ENCODE measurements around the gene SLC10A7. TPM values are rescaled to one million over a fixed set of nuclear protein-coding genes. Genes with fewer than 3 reads are reported as not detected.
A peak's percentile ranks its signal among the peaks of the same experiment; 100 is the strongest.
"Not testable (repeated sequence)": the region's sequence is repeated elsewhere in the genome, so short reads cannot be mapped to it uniquely, and the experiment has no call there.

Gene SLC10A7
- total RNA-seq, 2 donors from 2014 or later, result 6.0 to 7.5 TPM

DNA sequence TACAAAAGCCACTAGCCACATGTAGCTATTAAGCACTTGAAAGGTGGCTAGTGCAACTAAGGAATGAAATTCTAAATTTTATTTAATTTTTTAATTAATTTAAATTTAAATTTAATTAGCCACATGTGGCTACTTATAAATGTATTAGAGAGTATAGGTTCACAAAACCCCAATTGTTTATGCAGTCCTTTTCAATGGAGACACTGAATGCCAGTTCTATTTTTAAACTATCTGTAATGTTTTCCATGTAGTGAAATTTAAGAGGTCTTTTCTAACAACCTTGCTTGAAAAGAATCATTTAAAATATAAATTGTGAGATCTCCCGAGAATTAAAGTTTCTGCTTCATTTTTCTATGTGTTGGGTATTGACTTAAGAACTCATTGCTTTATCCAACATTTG, 154.4 kb downstream of the SLC10A7 start:
- H3K4me1 Mint-ChIP-seq, result peaks cover 24% of the 10 kb centered on the region
- H3K27ac Mint-ChIP-seq, result no peak overlapping the region
- WGBS, 2 experiments (ENCODE audit: insufficient coverage in 1 of 2, insufficient read length in 1 of 2), result 90% methylated on average over 1 of the region's 1 CpG; no CpG with 5 or more reads in 1 of the 2 experiments

DNA sequence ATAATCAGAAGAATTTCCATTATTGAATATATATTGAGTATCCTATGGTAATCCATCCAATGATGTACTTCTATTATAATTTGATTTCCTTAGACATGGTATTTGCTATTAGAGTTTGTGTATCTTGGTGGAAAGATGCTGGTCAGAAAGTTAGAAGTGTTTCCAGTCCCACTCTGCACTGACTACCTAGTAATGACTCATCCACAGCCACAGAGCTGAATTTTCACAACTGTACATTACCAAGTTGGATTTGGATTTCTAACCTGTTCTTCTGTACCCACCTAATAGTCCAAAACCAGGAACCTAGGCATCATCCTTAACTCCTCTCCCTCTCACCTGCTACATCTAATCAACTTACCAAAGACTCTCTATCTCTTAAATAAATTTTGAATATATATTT, 162.0 kb downstream of the SLC10A7 start:
- H3K4me3 Mint-ChIP-seq, result no peak overlapping the region
- TF ChIP-seq, protein P1, sequence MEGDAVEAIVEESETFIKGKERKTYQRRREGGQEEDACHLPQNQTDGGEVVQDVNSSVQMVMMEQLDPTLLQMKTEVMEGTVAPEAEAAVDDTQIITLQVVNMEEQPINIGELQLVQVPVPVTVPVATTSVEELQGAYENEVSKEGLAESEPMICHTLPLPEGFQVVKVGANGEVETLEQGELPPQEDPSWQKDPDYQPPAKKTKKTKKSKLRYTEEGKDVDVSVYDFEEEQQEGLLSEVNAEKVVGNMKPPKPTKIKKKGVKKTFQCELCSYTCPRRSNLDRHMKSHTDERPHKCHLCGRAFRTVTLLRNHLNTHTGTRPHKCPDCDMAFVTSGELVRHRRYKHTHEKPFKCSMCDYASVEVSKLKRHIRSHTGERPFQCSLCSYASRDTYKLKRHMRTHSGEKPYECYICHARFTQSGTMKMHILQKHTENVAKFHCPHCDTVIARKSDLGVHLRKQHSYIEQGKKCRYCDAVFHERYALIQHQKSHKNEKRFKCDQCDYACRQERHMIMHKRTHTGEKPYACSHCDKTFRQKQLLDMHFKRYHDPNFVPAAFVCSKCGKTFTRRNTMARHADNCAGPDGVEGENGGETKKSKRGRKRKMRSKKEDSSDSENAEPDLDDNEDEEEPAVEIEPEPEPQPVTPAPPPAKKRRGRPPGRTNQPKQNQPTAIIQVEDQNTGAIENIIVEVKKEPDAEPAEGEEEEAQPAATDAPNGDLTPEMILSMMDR (conservative IDR thresholded peaks at IDR 0.05), result no peak

More for the DNA sequence above, 154.4 kb downstream of the SLC10A7 start:
- Mint-ChIP-seq H3K9me3 (peaks cover 5% of the 10 kb centered on the region), H3K4me3 (no peak overlapping the region), H3K36me3 (ENCODE audit: low read depth) (no peaks in the 10 kb centered on the region), H3K27me3 (ENCODE audit: insufficient read depth) (no peaks in the 10 kb centered on the region)
- Histone ChIP-seq H3K36me3 (ENCODE audit: control insufficient read depth, insufficient read depth, low read length) (no peaks in the 10 kb centered on the region), H3K4me3 (ENCODE audit: low read length) (no peak overlapping the region), H3K9ac (ENCODE audit: extremely low read depth, low read length, poor library complexity, severe bottlenecking) (no peak overlapping the region), H3K27me3 (ENCODE audit: control insufficient read depth, insufficient read depth, low read length, poor library complexity, severe bottlenecking) (no peaks in the 10 kb centered on the region), H3K4me1 (ENCODE audit: control insufficient read depth, insufficient read depth, low read length) (peaks cover 9% of the 10 kb centered on the region), H3K9me3 (ENCODE audit: control insufficient read depth, low read length) (peaks cover 15% of the 10 kb centered on the region), H3K27ac (ENCODE audit: low read depth, low read length) (peak overlapping the region; percentile 74)
- DNase-seq, result no peak
- TF ChIP-seq, protein P1 (conservative IDR thresholded peaks at IDR 0.05), result no peak

DNA sequence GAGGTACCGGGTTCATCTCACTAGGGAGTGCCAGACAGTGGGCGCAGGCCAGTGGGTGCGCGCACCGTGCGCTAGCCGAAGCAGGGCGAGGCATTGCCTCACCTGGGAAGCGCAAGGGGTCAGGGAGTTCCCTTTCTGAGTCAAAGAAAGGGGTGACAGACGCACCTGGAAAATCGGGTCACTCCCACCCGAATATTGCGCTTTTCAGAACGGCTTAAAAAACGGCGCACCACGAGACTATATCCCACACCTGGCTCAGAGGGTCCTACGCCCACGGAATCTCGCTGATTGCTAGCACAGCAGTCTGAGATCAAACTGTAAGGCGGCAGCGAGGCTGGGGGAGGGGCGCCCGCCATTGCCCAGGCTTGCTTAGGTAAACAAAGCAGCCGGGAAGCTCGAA, 171.6 kb downstream of the SLC10A7 start:
- not testable (repeated sequence) for H3K36me3 ChIP-seq (ENCODE audit: control insufficient read depth, insufficient read depth, low read length); H3K9me3 ChIP-seq (ENCODE audit: control insufficient read depth, low read length); H3K27me3 Mint-ChIP-seq (ENCODE audit: insufficient read depth); H3K9me3 Mint-ChIP-seq; H3K4me1 Mint-ChIP-seq; H3K4me1 ChIP-seq (ENCODE audit: control insufficient read depth, insufficient read depth, low read length); DNase-seq; H3K27me3 ChIP-seq (ENCODE audit: control insufficient read depth, insufficient read depth, low read length, poor library complexity, severe bottlenecking); H3K27ac ChIP-seq (ENCODE audit: low read depth, low read length); H3K9ac ChIP-seq (ENCODE audit: extremely low read depth, low read length, poor library complexity, severe bottlenecking); H3K4me3 ChIP-seq (ENCODE audit: low read length); H3K36me3 Mint-ChIP-seq (ENCODE audit: low read depth)
- peak overlapping the region; percentile 62 for H3K4me3 Mint-ChIP-seq
- H3K27ac Mint-ChIP-seq, result peak overlapping the region; percentile 80
- 28% methylated on average over 16 of the region's 26 CpGs; no CpG with 5 or more reads in 1 of the 2 experiments for WGBS, 2 experiments (ENCODE audit: insufficient coverage in 1 of 2, insufficient read length in 1 of 2)

More for the DNA sequence above, 162.0 kb downstream of the SLC10A7 start:
- DNase-seq, result no peak
- no peaks in the 10 kb centered on the region for H3K36me3 Mint-ChIP-seq (ENCODE audit: low read depth)
- H3K27me3 Mint-ChIP-seq (ENCODE audit: insufficient read depth), result no peaks in the 10 kb centered on the region
- peaks cover 18% of the 10 kb centered on the region for H3K9me3 Mint-ChIP-seq
- Histone ChIP-seq H3K9ac (ENCODE audit: extremely low read depth, low read length, poor library complexity, severe bottlenecking) (no peak overlapping the region), H3K4me3 (ENCODE audit: low read length) (no peak overlapping the region), H3K27me3 (ENCODE audit: control insufficient read depth, insufficient read depth, low read length, poor library complexity, severe bottlenecking) (no peaks in the 10 kb centered on the region), H3K9me3 (ENCODE audit: control insufficient read depth, low read length) (peaks cover 12% of the 10 kb centered on the region), H3K36me3 (ENCODE audit: control insufficient read depth, insufficient read depth, low read length) (no peaks in the 10 kb centered on the region), H3K4me1 (ENCODE audit: control insufficient read depth, insufficient read depth, low read length) (no peaks in the 10 kb centered on the region), H3K27ac (ENCODE audit: low read depth, low read length) (no peak overlapping the region)
- H3K27ac Mint-ChIP-seq, result no peak overlapping the region
- no peaks in the 10 kb centered on the region for H3K4me1 Mint-ChIP-seq

DNA sequence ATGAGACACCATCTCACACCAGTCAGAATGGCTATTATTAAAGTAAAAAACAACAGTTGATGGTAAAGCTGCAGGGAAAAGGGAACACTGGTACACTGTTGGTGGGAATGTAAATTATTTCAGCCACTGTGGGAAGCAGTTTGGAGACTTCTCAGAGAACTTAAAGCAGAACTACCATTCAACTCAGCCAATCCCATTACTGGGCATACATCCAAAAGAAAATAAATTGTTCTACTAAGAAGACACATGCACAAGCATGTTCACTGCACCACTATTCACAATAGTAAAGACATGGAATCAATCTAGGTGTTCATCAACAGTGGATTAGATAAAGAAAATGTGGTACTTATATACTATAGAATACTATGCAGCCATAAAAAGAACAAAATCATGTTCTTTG, 172.4 kb downstream of the SLC10A7 start:
- no peak overlapping the region for H3K27ac Mint-ChIP-seq
- Histone ChIP-seq H3K4me1 (ENCODE audit: control insufficient read depth, insufficient read depth, low read length) (no peaks in the 10 kb centered on the region), H3K27me3 (ENCODE audit: control insufficient read depth, insufficient read depth, low read length, poor library complexity, severe bottlenecking) (no peaks in the 10 kb centered on the region), H3K36me3 (ENCODE audit: control insufficient read depth, insufficient read depth, low read length) (no peaks in the 10 kb centered on the region), H3K9ac (ENCODE audit: extremely low read depth, low read length, poor library complexity, severe bottlenecking) (no peak overlapping the region), H3K9me3 (ENCODE audit: control insufficient read depth, low read length) (no peaks in the 10 kb centered on the region), H3K4me3 (ENCODE audit: low read length) (no peak overlapping the region), H3K27ac (ENCODE audit: low read depth, low read length) (no peak overlapping the region)
- peaks cover 3% of the 10 kb centered on the region for H3K9me3 Mint-ChIP-seq
- H3K36me3 Mint-ChIP-seq (ENCODE audit: low read depth), result no peaks in the 10 kb centered on the region
- H3K27me3 Mint-ChIP-seq (ENCODE audit: insufficient read depth), result no peaks in the 10 kb centered on the region
- peak overlapping the region; percentile 62 for H3K4me3 Mint-ChIP-seq
- TF ChIP-seq, protein P1 (conservative IDR thresholded peaks at IDR 0.05), result no peak
- DNase-seq, result no peak
- H3K4me1 Mint-ChIP-seq, result no peaks in the 10 kb centered on the region

Measured in endodermal cell (in vitro differentiated cells).